Stimulated activated CD8-positive, alpha-beta memory T cell treated with anti-CD3 and anti-CD28 coated beads, Interleukin-7, amount 100 ng/mL, for 1 hour (primary cell): Measurements from ENCODE around the gene CELSR1.
"Not testable (repeated sequence)": the region's sequence is repeated elsewhere in the genome, so short reads cannot be mapped to it uniquely, and the experiment has no call there.

ENCODE experiments used
- DNase-seq, 2 donors: peaks; one replicate each; pipeline ENCODE4 v3.0.0-alpha.2; 2020; ENCODE audit warnings: low read depth in 2 of 2

CELSR1 gene

GRCh38 chr22:46532416-46532815, 5.0 kb downstream of the CELSR1 start:
- DNase-seq: no peak

- no peak for DNase-seq
Observed at GRCh38 chr22:46531581-46532175, 5.7 kb downstream of the CELSR1 start.

- no peak for DNase-seq
Observed at GRCh38 chr22:46528121-46528610, 9.3 kb downstream of the CELSR1 start.

GRCh38 chr22:46526244-46526839, 11.1 kb downstream of the CELSR1 start:
- no peak for DNase-seq

- DNase-seq: no peak
Observed at GRCh38 chr22:46525389-46526243, 11.8 kb downstream of the CELSR1 start.

- DNase-seq: no peak
Observed at GRCh38 chr22:46524203-46524740, 13.1 kb downstream of the CELSR1 start.

GRCh38 chr22:46522797-46523196, 14.6 kb downstream of the CELSR1 start:
- DNase-seq: no peak

GRCh38 chr22:46521994-46522393, 15.4 kb downstream of the CELSR1 start:
- DNase-seq: no peak

- DNase-seq: no peak
Observed at GRCh38 chr22:46520880-46521279, 16.5 kb downstream of the CELSR1 start.

- DNase-seq: no peak
Observed at GRCh38 chr22:46519377-46519776, 18.0 kb downstream of the CELSR1 start.

GRCh38 chr22:46518542-46519325, 18.7 kb downstream of the CELSR1 start:
- DNase-seq: no peak

- DNase-seq: no peak
Observed at GRCh38 chr22:46518038-46518437, 19.4 kb downstream of the CELSR1 start.

GRCh38 chr22:46517255-46517761, 20.1 kb downstream of the CELSR1 start:
- no peak for DNase-seq

- no peak for DNase-seq
Observed at GRCh38 chr22:46516638-46517037, 20.8 kb downstream of the CELSR1 start.

GRCh38 chr22:46516112-46516487, 21.3 kb downstream of the CELSR1 start:
- DNase-seq: not testable (repeated sequence)

- DNase-seq: no peak
Observed at GRCh38 chr22:46515208-46516111, 22.0 kb downstream of the CELSR1 start.

GRCh38 chr22:46514592-46515207, 22.7 kb downstream of the CELSR1 start:
- no peak for DNase-seq

GRCh38 chr22:46513908-46514550, 23.4 kb downstream of the CELSR1 start:
- DNase-seq: no peak

- no peak for DNase-seq
Observed at GRCh38 chr22:46512683-46513082, 24.7 kb downstream of the CELSR1 start.

- no peak for DNase-seq
Observed at GRCh38 chr22:46512039-46512370, 25.4 kb downstream of the CELSR1 start.
